ENCODE measurements around the gene NME4.

DNA sequence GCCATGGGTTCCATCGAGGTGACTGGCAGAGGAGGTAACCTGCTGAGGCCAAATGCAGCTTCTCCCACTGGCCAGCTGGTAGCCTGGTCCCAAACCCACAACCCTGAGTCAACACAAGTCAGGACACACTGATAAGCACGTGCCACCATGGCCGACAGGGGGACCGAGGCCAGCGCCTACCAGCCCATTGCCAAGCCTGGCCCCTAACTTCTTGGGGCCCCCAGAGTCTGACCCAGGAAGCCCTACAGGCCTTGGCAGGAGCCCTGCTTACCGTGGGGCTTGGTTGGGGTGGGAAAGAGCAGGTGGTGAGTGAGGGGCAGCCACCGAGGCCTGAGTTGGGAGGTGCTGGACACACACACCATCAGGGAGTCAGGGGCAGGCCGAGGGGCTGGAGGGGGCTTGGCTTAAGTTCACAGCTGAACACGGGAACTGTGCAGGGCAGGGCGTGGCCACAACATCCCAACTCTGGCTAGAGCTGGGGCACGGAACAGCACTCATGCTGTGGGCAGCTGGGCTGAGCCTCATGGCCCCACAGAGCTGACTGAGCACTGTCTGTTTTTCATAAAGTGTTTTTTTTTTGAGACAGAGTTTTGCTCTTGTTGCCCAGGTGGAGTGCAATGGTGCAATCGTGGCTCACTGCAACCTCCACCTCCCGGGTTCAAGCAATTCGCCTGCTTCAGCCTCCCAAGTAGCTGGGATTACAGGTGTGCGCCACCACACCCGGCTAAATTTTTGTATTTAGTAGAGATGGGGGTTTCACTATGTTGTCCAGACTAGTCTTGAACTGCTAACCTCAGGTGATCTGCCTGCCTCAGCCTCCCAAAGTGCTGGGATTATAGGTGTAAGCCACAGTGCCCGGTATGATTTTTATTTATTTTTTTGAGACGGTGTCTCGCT, 32.2 kb upstream of the NME4 start:
- TF ChIP-seq MEIS1 (CRISPR knock-in tag; IDR thresholded peaks at IDR 0.05; ENCODE audit: borderline replicate concordance) (no peak), ZNF548 (tag by site-specific recombination; IDR thresholded peaks at IDR 0.05) (no peak)
- TF ChIP-seq, protein P1, sequence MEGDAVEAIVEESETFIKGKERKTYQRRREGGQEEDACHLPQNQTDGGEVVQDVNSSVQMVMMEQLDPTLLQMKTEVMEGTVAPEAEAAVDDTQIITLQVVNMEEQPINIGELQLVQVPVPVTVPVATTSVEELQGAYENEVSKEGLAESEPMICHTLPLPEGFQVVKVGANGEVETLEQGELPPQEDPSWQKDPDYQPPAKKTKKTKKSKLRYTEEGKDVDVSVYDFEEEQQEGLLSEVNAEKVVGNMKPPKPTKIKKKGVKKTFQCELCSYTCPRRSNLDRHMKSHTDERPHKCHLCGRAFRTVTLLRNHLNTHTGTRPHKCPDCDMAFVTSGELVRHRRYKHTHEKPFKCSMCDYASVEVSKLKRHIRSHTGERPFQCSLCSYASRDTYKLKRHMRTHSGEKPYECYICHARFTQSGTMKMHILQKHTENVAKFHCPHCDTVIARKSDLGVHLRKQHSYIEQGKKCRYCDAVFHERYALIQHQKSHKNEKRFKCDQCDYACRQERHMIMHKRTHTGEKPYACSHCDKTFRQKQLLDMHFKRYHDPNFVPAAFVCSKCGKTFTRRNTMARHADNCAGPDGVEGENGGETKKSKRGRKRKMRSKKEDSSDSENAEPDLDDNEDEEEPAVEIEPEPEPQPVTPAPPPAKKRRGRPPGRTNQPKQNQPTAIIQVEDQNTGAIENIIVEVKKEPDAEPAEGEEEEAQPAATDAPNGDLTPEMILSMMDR (tag by site-specific recombination; IDR thresholded peaks at IDR 0.05) = peak; percentile 32; the same call in 1 of the 2 replicates
